Ovary (tissue), 9 donors: ENCODE results near the gene KLK10. TPM values are rescaled to one million over a fixed set of nuclear protein-coding genes. Genes with fewer than 3 reads are reported as not detected.

Source experiments
- DNase-seq, 5 donors: peaks; one replicate each; pipeline ENCODE4 v3.0.0-alpha.2; 2019 to 2020
- H3K27ac ChIP-seq, 2 donors: fragments of 200-600 bp; one replicate each; pipeline versions ENCODE4 v1.5.1 to v1.8.0; 2019 to 2022
- H3K27me3 ChIP-seq: fragments of 200-600 bp; one replicate; pipeline ENCODE4 v1.8.0; 2022
- H3K36me3 ChIP-seq: fragments of 200-600 bp; sonication (generic); one replicate; pipeline ENCODE4 v1.5.1; 2019
- H3K4me1 ChIP-seq: one replicate; pipeline ENCODE4 v1.8.1; 2013; ENCODE audit warnings: mild to moderate bottlenecking, moderate library complexity; ENCODE audit not compliant: insufficient read depth
- H3K4me3 ChIP-seq: fragments of 200-600 bp; sonication (generic); one replicate; pipeline ENCODE4 v1.5.1; 2017
- H3K9me3 ChIP-seq, 2 donors: fragments of 200-600 bp in 1 of 2; sonication (generic) in 1 of 2; one replicate each; pipeline versions ENCODE4 v1.5.1 to v1.8.1; 2013 to 2019; ENCODE audit warnings: mild to moderate bottlenecking in 1 of 2, moderate library complexity in 1 of 2
- EP300 ChIP-seq: sonication (generic); formaldehyde crosslinking; IDR thresholded peaks from one replicate; pipeline ENCODE4 v1.6.1; 2017; ENCODE audit warnings: antibody characterized with exemption
- POLR2A ChIP-seq: fragments of 450-650 bp; IDR thresholded peaks from one replicate; pipeline ENCODE4 v1.6.1; 2017; ENCODE audit warnings: antibody characterized with exemption, mild to moderate bottlenecking, moderate library complexity
- WGBS, 3 donors: extraction: QIAGEN DNeasy Blood & Tissue Kit in 1 of 3; methylation state at CpG; one replicate each; pipeline versions ENCODE4 v1.1.5 to v1.1.7; 2013 to 2017; 5-methylcytosine and 5-hydroxymethylcytosine counted together
- intact Hi-C, 4 donors: fragments of 100-400 bp; cut with DNase I; formaldehyde crosslinking; loops; one replicate each; pipeline versions ENCODE4 v1.11.0 to v1.15.1; 2022 to 2023
- polyA plus RNA-seq, 2 donors: library from polyadenylated mRNA; stranded (reverse); fragments of 200-250 nt in 1 of 2; fragments of 350-450 nt in 1 of 2; fragmentation: Illumina TruSeq in 1 of 2; extraction: RNeasy Lipid Tissue Mini Kit (QIAGEN cat#74804) in 1 of 2; gene quantifications; one replicate each; pipeline ENCODE4 v1.2.3, GENCODE V29; 2013 to 2014
- total RNA-seq, 7 donors: library from RNA; depleted of rRNA in 2 of 7; stranded (reverse); fragments of >200 nt in 2 of 7; fragmentation: NEBNext Ultra II Directional in 3 of 7; extraction: Animal tissue kit (Norgen Biotek cat#: 25700) in 3 of 7; gene quantifications; one replicate each; pipeline versions ENCODE4 v1.1.0 to v1.2.4, GENCODE V29; 2016 to 2023
- TF ChIP-seq, protein P1 (sequence below), 3 donors: fragments of 450-650 bp in 2 of 3; fragments of 200-600 bp in 1 of 3; IDR thresholded peaks; one replicate each; pipeline versions ENCODE4 v1.5.1 to v1.8.0; 2016 to 2022; ENCODE audit warnings: antibody characterized with exemption in 3 of 3, mild to moderate bottlenecking in 1 of 3
- donor health status: DM: no; HTN: no; CAD: no; lungs with moderate emphysema.
- donor health status: DM: no; HTN: no; CAD: no.
- donor health status: Bipolar disorder and iron deficiency.
- donor health status: DM: yes; HTN: yes; CAD: no.
- donor health status: DM: no; HTN: no; CAD: no.
- donor health status: DM: yes; HTN: yes; CAD: no.

Gene KLK10
- total and polyA plus RNA-seq, 9 donors, result 6.9 to 59.1 (median 16.5) TPM

DNA sequence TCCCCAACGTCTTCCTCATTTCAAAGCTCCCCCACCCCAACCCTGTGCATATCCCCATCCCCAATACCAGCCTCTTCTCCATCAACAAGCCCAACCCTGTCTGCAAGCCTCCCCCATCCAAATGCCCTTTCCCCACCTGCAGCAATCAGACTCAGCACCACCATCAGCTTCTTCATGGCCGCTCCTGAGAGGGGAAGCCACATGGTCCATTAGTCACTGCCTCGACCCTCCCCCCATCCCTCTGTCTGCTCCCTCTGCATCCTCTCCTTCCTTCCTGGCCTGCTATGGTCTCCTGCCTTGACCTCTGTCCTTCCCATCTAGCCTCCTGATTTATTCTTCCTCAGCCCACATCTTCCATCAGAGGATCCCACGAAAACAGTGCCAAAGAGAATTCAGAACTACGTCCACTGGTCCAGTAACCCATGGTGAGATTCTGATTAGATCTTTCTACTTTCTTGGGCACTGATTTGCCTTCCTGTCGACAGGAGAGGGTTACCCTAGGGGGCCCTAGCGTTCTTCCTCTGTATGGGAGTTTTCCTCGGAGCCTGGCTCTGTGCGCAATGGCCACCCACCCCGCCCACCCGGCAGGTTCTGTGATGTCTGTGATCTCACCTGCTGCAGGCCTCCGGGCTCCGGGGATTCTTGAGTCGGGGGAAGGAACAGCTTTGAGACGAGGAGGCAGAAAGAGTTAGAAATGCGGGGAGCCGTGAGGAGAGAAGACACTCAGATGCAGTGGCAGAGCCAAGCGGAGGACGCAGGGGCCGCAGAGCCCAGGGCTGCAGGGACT is 51.4 kb downstream of the KLK10 start:
- H3K4me1 ChIP-seq, result no peaks in the 10 kb centered on the region
- WGBS, 3 donors, result 9 to 15% (median 14%) methylated on average over 20 of the region's 20 CpGs
- H3K9me3 ChIP-seq, result no peaks in the 10 kb centered on the region
- no peak overlapping the region for H3K4me3 ChIP-seq
- H3K27me3 ChIP-seq, result no peaks in the 10 kb centered on the region
- intact Hi-C loops, result no loop called here
- H3K27ac ChIP-seq, result no peak overlapping the region
- no peaks in the 10 kb centered on the region for H3K36me3 ChIP-seq
- no peak for DNase-seq
- TF ChIP-seq EP300 (no peak), POLR2A (no peak)
- TF ChIP-seq, protein P1, sequence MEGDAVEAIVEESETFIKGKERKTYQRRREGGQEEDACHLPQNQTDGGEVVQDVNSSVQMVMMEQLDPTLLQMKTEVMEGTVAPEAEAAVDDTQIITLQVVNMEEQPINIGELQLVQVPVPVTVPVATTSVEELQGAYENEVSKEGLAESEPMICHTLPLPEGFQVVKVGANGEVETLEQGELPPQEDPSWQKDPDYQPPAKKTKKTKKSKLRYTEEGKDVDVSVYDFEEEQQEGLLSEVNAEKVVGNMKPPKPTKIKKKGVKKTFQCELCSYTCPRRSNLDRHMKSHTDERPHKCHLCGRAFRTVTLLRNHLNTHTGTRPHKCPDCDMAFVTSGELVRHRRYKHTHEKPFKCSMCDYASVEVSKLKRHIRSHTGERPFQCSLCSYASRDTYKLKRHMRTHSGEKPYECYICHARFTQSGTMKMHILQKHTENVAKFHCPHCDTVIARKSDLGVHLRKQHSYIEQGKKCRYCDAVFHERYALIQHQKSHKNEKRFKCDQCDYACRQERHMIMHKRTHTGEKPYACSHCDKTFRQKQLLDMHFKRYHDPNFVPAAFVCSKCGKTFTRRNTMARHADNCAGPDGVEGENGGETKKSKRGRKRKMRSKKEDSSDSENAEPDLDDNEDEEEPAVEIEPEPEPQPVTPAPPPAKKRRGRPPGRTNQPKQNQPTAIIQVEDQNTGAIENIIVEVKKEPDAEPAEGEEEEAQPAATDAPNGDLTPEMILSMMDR (IDR thresholded peaks at IDR 0.05), result no peak

DNA sequence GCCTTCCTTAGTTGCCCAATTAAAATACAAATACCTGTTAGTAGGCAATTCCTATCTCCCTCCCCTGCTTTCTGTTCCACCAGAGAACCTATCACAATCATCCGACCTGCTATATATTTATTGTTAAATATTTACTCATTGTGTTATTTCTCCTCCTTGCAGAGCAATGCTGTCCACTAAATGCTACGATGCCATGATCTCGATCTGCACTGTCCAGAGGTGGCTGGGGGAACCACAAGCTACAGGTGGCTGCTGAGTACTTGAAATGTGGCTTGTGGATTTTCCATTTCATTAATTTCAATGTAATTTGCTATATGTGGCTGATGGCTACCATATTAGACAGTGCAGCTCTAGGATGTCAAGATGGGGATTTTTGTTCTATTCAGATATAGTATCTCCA is 55.2 kb downstream of the KLK10 start:
- no peaks in the 10 kb centered on the region for H3K36me3 ChIP-seq
- no peak for DNase-seq
- 82 to 91% (median 91%) methylated on average over 3 of the region's 3 CpGs for WGBS, 3 donors

DNA sequence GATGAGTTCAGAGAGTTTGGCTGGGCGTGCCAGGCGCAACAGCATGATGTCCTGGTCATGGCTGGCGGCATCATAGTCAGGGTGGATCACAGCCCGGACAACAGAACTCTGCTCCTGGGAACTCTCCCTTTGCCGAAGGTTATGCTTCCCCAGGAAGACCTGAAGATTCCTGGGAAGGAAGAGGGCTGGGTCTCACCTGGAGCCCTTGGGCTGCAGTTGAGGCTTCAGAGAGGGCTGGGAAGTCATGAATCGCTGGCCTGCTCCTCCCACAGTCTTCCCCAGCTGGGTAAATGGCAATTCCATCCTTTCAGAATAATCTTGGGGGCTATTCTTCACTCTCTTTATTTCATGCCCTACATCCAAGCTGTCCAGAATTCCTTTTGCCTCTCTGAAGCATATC is 56.1 kb downstream of the KLK10 start:
- WGBS, 3 donors, result 81 to 90% (median 89%) methylated on average over 6 of the region's 6 CpGs
- no peak overlapping the region for H3K4me3 ChIP-seq
- TF ChIP-seq, protein P1 (IDR thresholded peaks at IDR 0.05), result no peak
- TF ChIP-seq POLR2A (no peak), EP300 (no peak)
- intact Hi-C loops, result no loop called here
- H3K4me1 ChIP-seq, result no peaks in the 10 kb centered on the region
- H3K27me3 ChIP-seq, result no peaks in the 10 kb centered on the region
- no peaks in the 10 kb centered on the region for H3K36me3 ChIP-seq
- no peaks in the 10 kb centered on the region for H3K9me3 ChIP-seq
- DNase-seq, result no peak
- H3K27ac ChIP-seq, result no peak overlapping the region

More for the DNA sequence above, 55.2 kb downstream of the KLK10 start:
- no peak for TF ChIP-seq POLR2A
- TF ChIP-seq EP300, result no peak
- TF ChIP-seq, protein P1 (IDR thresholded peaks at IDR 0.05), result no peak
- H3K27me3 ChIP-seq, result no peaks in the 10 kb centered on the region
- H3K27ac ChIP-seq, result no peak overlapping the region
- intact Hi-C loops, result no loop called here
- no peak overlapping the region for H3K4me3 ChIP-seq
- H3K4me1 ChIP-seq, result no peaks in the 10 kb centered on the region
- no peaks in the 10 kb centered on the region for H3K9me3 ChIP-seq

Other genes with a start within 250 kb of the KLK10 start
- not detected for gene GPR32, start 249.2 kb downstream of the KLK10 start, total RNA-seq
- not detected for gene GPR32, start 249.2 kb downstream of the KLK10 start, polyA plus RNA-seq
- not detected for gene ACP4, start 229.3 kb downstream of the KLK10 start, total RNA-seq
- gene ACP4, start 229.3 kb downstream of the KLK10 start, polyA plus RNA-seq, result not detected
- gene KLK1, start 195.9 kb downstream of the KLK10 start, total RNA-seq, result under 1 TPM in 6 of 7 donors, not detected in 1; 0.40 to 0.95 (median 0.57) TPM
- 1 to 10 TPM in 1 of 2 donors, under 1 TPM in 1; 0.23 to 1.2 TPM for gene KLK1, start 195.9 kb downstream of the KLK10 start, polyA plus RNA-seq
- not detected for gene KLK15, start 186.1 kb downstream of the KLK10 start, total RNA-seq
- not detected for gene KLK15, start 186.1 kb downstream of the KLK10 start, polyA plus RNA-seq
- under 1 TPM in 1 of 7 donors, not detected in 6; 0.20 TPM for gene KLK3, start 164.8 kb downstream of the KLK10 start, total RNA-seq
- gene KLK3, start 164.8 kb downstream of the KLK10 start, polyA plus RNA-seq, result under 1 TPM; 0.13 to 0.24 TPM
- not detected for gene KLK2, start 146.3 kb downstream of the KLK10 start, total RNA-seq
- gene KLK2, start 146.3 kb downstream of the KLK10 start, polyA plus RNA-seq, result not detected
- gene KLK4, start 108.3 kb downstream of the KLK10 start, total RNA-seq, result under 1 TPM in 1 of 7 donors, not detected in 6; 0.58 TPM
- gene KLK4, start 108.3 kb downstream of the KLK10 start, polyA plus RNA-seq, result not detected
- gene KLK5, start 66.7 kb downstream of the KLK10 start, total RNA-seq, result 1 to 10 TPM in 1 of 7 donors, under 1 TPM in 2, not detected in 4; 0.17 to 2.3 (median 0.41) TPM
- gene KLK5, start 66.7 kb downstream of the KLK10 start, polyA plus RNA-seq, result not detected
- 10 to 100 TPM in 1 of 7 donors, 1 to 10 TPM in 2, under 1 TPM in 2, not detected in 2; 0.24 to 21.7 (median 3.3) TPM for gene KLK6, start 50.1 kb downstream of the KLK10 start, total RNA-seq
- under 1 TPM in 1 of 2 donors, not detected in 1; 0.07 TPM for gene KLK6, start 50.1 kb downstream of the KLK10 start, polyA plus RNA-seq
- gene KLK7, start 35.8 kb downstream of the KLK10 start, total RNA-seq, result 10 to 100 TPM in 1 of 7 donors, 1 to 10 TPM in 1, under 1 TPM in 2, not detected in 3; 0.85 to 59.6 (median 5.1) TPM
- gene KLK7, start 35.8 kb downstream of the KLK10 start, polyA plus RNA-seq, result under 1 TPM in 1 of 2 donors, not detected in 1; 0.05 TPM
- 10 to 100 TPM in 1 of 7 donors, 1 to 10 TPM in 2, under 1 TPM in 2, not detected in 2; 0.60 to 19.0 (median 1.6) TPM for gene KLK8, start 18.1 kb downstream of the KLK10 start, total RNA-seq
- under 1 TPM in 1 of 2 donors, not detected in 1; 0.24 TPM for gene KLK8, start 18.1 kb downstream of the KLK10 start, polyA plus RNA-seq
- gene KLK11, start 6.9 kb upstream of the KLK10 start, total RNA-seq, result 10 to 100 TPM in 1 of 7 donors, 1 to 10 TPM in 3, under 1 TPM in 3; 0.33 to 91.2 (median 3.8) TPM
- gene KLK11, start 6.9 kb upstream of the KLK10 start, polyA plus RNA-seq, result 1 to 10 TPM in 1 of 2 donors, under 1 TPM in 1; 0.53 to 1.4 TPM
- not detected for gene KLK12, start 15.3 kb upstream of the KLK10 start, total RNA-seq
- gene KLK12, start 15.3 kb upstream of the KLK10 start, polyA plus RNA-seq, result not detected
- gene KLK13, start 45.4 kb upstream of the KLK10 start, total RNA-seq, result under 1 TPM in 3 of 7 donors, not detected in 4; 0.50 to 0.77 (median 0.69) TPM
- 1 to 10 TPM in 1 of 2 donors, under 1 TPM in 1; 0.33 to 1.2 TPM for gene KLK13, start 45.4 kb upstream of the KLK10 start, polyA plus RNA-seq
- 1 to 10 TPM in 1 of 7 donors, under 1 TPM in 2, not detected in 4; 0.30 to 1.5 (median 0.34) TPM for gene KLK14, start 63.2 kb upstream of the KLK10 start, total RNA-seq
- under 1 TPM in 1 of 2 donors, not detected in 1; 0.10 TPM for gene KLK14, start 63.2 kb upstream of the KLK10 start, polyA plus RNA-seq
- gene CTU1, start 88.7 kb upstream of the KLK10 start, total RNA-seq, result 10 to 100 TPM in 6 of 7 donors, 1 to 10 TPM in 1; 10.0 to 17.2 (median 13.2) TPM
- 1 to 10 TPM; 1.1 to 3.6 TPM for gene CTU1, start 88.7 kb upstream of the KLK10 start, polyA plus RNA-seq
- 10 to 100 TPM in 1 of 7 donors, 1 to 10 TPM in 6; 1.7 to 10.4 (median 3.1) TPM for gene SIGLEC9, start 105.2 kb upstream of the KLK10 start, total RNA-seq
- gene SIGLEC9, start 105.2 kb upstream of the KLK10 start, polyA plus RNA-seq, result 1 to 10 TPM; 2.5 TPM
- 1 to 10 TPM in 3 of 7 donors, under 1 TPM in 2, not detected in 2; 0.38 to 3.0 (median 1.5) TPM for gene SIGLEC7, start 122.6 kb upstream of the KLK10 start, total RNA-seq
- 1 to 10 TPM in 1 of 2 donors, under 1 TPM in 1; 0.39 to 3.7 TPM for gene SIGLEC7, start 122.6 kb upstream of the KLK10 start, polyA plus RNA-seq
- 1 to 10 TPM; 1.4 to 6.9 (median 2.7) TPM for gene CD33, start 205.4 kb upstream of the KLK10 start, total RNA-seq
- gene CD33, start 205.4 kb upstream of the KLK10 start, polyA plus RNA-seq, result 10 to 100 TPM in 1 of 2 donors, 1 to 10 TPM in 1; 1.3 to 16.5 TPM
- not detected for gene SIGLECL1, start 231.4 kb upstream of the KLK10 start, total RNA-seq
- not detected for gene SIGLECL1, start 231.4 kb upstream of the KLK10 start, polyA plus RNA-seq